CD8-positive, alpha-beta memory T cell (primary cell): ENCODE data around the gene OSBP2. TPM values are rescaled to one million over a fixed set of nuclear protein-coding genes. Genes with fewer than 3 reads are reported as not detected.

Source experiments
- CTCF ChIA-PET: fragments of 350-600 bp; sonication (Branson Sonifier 250); formaldehyde crosslinking; loops from one replicate; lab custom pipeline; 2021; ENCODE audit warnings: antibody characterized with exemption; lab: Charles Lee
- POLR2A ChIA-PET: fragments of 350-600 bp; sonication (Branson Sonifier 250); formaldehyde crosslinking; loops from one replicate; lab custom pipeline; 2021; ENCODE audit warnings: antibody characterized with exemption; lab: Charles Lee
- DNase-seq, 5 donors: peaks; one replicate each; pipeline versions ENCODE4 v3.0.0 to v3.0.0-alpha.2; 2020 to 2022; ENCODE audit warnings: mixed read lengths in 1 of 5
- H3K27ac ChIP-seq: one replicate; pipeline ENCODE4 v1.7.0; 2013; ENCODE audit warnings: low read depth, mild to moderate bottlenecking, low read length, moderate library complexity
- H3K27me3 ChIP-seq: 2 replicates; pipeline ENCODE4 v1.7.0; 2013; ENCODE audit warnings: low read length, mild to moderate bottlenecking; ENCODE audit not compliant: insufficient read depth, poor library complexity, severe bottlenecking
- H3K36me3 ChIP-seq: 2 replicates; pipeline ENCODE4 v1.7.0; 2013; ENCODE audit warnings: mild to moderate bottlenecking, low read length, moderate library complexity; ENCODE audit not compliant: insufficient read depth
- H3K4me1 ChIP-seq: 2 replicates; pipeline ENCODE4 v1.7.0; 2013; ENCODE audit warnings: mild to moderate bottlenecking, low read length, moderate library complexity; ENCODE audit not compliant: insufficient read depth
- H3K4me3 ChIP-seq: 2 replicates; pipeline ENCODE4 v1.7.0; 2013; ENCODE audit warnings: mild to moderate bottlenecking, low read length
- H3K9me3 ChIP-seq: 2 replicates; pipeline ENCODE4 v1.7.0; 2013; ENCODE audit warnings: mild to moderate bottlenecking, low read length
- H3K27ac Mint-ChIP-seq, 8 donors: one replicate each; pipeline ENCODE4 v1.8.0; 2020 to 2021; ENCODE audit warnings: mixed read lengths in 8 of 8, mild to moderate bottlenecking in 6 of 8, inconsistent platforms in 3 of 8, moderate library complexity in 3 of 8
- H3K27me3 Mint-ChIP-seq, 2 donors: one replicate each; pipeline ENCODE4 v1.8.0; 2020 to 2021; ENCODE audit warnings: mixed read lengths in 2 of 2, mild to moderate bottlenecking in 1 of 2, moderate library complexity in 1 of 2
- H3K36me3 Mint-ChIP-seq, 3 donors: one replicate each; pipeline ENCODE4 v1.8.0; 2020 to 2021; ENCODE audit warnings: mixed read lengths in 3 of 3, inconsistent platforms in 1 of 3, mild to moderate bottlenecking in 1 of 3
- H3K4me1 Mint-ChIP-seq, 3 donors: one replicate each; pipeline ENCODE4 v1.8.0; 2020 to 2021; ENCODE audit warnings: mixed read lengths in 3 of 3, inconsistent platforms in 1 of 3, mild to moderate bottlenecking in 1 of 3
- H3K4me3 Mint-ChIP-seq, 7 donors: one replicate each; pipeline ENCODE4 v1.8.0; 2020 to 2021; ENCODE audit warnings: mixed read lengths in 7 of 7, mild to moderate bottlenecking in 6 of 7, moderate library complexity in 4 of 7, inconsistent platforms in 2 of 7
- H3K9me3 Mint-ChIP-seq, 5 donors: one replicate each; pipeline ENCODE4 v1.8.0; 2020 to 2022; ENCODE audit warnings: mixed read lengths in 5 of 5, mild to moderate bottlenecking in 3 of 5, moderate library complexity in 2 of 5, inconsistent platforms in 1 of 5
- polyA plus RNA-seq: library from polyadenylated mRNA; unstranded; fragments of 300-500 nt; fragmentation: Illumina TruSeq; gene quantifications from one replicate; pipeline ENCODE4 v1.2.3, GENCODE V29; 2021
- total RNA-seq, 2 experiments: library from RNA; stranded (reverse); gene quantifications; one replicate each; pipeline ENCODE4 v1.2.3, GENCODE V29; 2021

OSBP2 gene
- total and polyA plus RNA-seq, 3 experiments from 2014 or later: 0.66 to 0.74 (median 0.74) TPM

DNA sequence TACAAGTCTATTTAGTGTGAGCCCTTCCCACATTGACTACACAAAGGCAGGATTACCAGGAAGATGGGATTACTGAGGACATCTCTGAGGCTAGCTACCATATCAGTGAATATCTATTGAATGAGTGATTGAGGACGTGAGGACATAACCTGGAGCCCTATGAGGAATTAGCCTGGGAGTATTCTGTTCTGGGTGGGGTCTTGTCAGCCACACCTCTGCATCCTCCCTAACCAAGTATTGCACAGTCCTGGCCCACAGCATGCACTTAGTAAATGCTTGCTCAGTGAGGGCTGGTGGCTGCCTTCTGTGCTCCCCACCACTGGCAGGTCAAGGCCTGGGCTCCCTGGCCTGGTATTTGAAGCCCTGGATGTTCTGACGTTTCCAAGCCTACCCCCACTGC, 41.8 kb upstream of the OSBP2 start:
- ChIA-PET CTCF (no interaction called here), POLR2A (no interaction called here)
- Histone ChIP-seq H3K27ac (no peak overlapping the region), H3K4me1 (no peaks in the 10 kb centered on the region), H3K4me3 (no peak overlapping the region), H3K27me3 (no peaks in the 10 kb centered on the region), H3K9me3 (no peaks in the 10 kb centered on the region), H3K36me3 (no peaks in the 10 kb centered on the region)
- no peak for DNase-seq
- Mint-ChIP-seq H3K4me3 (no peak overlapping the region), H3K9me3 (no peaks in the 10 kb centered on the region), H3K27me3 (no peaks in the 10 kb centered on the region), H3K36me3 (peaks cover 0 to 12% (median 4%) of the 10 kb centered on the region in 3 donors), H3K4me1 (peaks cover 4 to 22% (median 10%) of the 10 kb centered on the region in 3 donors), H3K27ac (peak overlapping the region in 2 of 8 donors; percentile 3 to 69)

DNA sequence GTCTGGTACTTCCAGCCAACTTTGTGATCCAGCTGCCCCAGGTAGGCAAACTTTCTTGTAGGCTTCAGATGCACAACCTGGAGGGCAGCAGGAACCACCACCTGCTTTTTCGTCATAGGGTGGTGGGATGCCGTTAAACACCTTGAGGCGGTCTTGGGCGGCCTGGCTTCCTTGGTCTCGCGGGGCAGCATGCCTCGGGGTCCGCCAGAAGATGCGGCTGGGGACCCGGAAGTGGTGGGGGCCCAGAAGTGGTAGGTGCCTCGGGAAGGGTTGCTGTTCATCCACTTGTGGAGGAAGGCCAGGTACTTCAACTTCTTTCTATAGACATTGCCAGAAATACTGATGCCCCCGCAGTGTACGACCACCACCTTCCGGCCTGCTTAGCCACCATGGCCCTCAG, 40.3 kb upstream of the OSBP2 start:
- ChIA-PET CTCF (no interaction called here), POLR2A (no interaction called here)

DNA sequence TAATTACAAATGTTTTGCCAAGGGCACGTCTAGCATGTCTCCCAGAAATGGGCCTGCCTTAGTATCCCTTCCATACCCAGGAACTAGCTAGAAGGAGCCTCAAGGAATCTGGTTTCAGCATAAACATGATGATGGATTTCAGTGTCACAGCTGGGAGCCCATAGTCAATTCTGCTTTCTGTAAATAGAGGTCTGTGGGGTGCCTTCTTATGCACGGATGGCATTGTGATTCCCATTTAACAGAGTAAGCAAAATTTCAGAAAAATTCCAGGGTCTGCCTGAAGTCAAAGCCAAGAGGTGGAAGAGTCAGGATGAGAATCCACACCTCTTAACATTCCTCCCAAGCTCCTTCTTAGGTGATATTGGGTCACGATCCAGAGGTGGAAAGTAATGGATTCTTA, 39.1 kb upstream of the OSBP2 start:
- Mint-ChIP-seq H3K4me1 (peaks cover 3 to 23% (median 4%) of the 10 kb centered on the region in 3 donors), H3K9me3 (no peaks in the 10 kb centered on the region), H3K4me3 (no peak overlapping the region), H3K36me3 (peaks cover 0 to 31% (median 10%) of the 10 kb centered on the region in 3 donors), H3K27me3 (no peaks in the 10 kb centered on the region), H3K27ac (no peak overlapping the region)
- H3K27me3 ChIP-seq: no peaks in the 10 kb centered on the region
- no peak overlapping the region for H3K27ac ChIP-seq
- CTCF ChIA-PET: interaction anchor here (0.9 kb wide), 1 partner anchor 21 kb away, joined by 4 read pairs; no protein-coding TSS in a partner anchor
- H3K4me3 ChIP-seq: no peak overlapping the region
- POLR2A ChIA-PET: interaction anchor here (0.6 kb wide), 1 partner anchor 12 kb away, joined by 4 read pairs; no protein-coding TSS in a partner anchor
- DNase-seq: no peak
- H3K4me1 ChIP-seq: no peaks in the 10 kb centered on the region
- no peaks in the 10 kb centered on the region for H3K36me3 ChIP-seq
- no peaks in the 10 kb centered on the region for H3K9me3 ChIP-seq

More for the DNA sequence above, 40.3 kb upstream of the OSBP2 start:
- DNase-seq: no peak
- Mint-ChIP-seq H3K27ac (peak overlapping the region in 1 of 8 donors; percentile 55), H3K4me1 (peaks cover 4 to 17% (median 5%) of the 10 kb centered on the region in 3 donors), H3K27me3 (no peaks in the 10 kb centered on the region), H3K4me3 (no peak overlapping the region), H3K36me3 (peaks cover 0 to 21% (median 4%) of the 10 kb centered on the region in 3 donors), H3K9me3 (no peaks in the 10 kb centered on the region)
- no peaks in the 10 kb centered on the region for H3K36me3 ChIP-seq
- no peaks in the 10 kb centered on the region for H3K9me3 ChIP-seq
- no peak overlapping the region for H3K27ac ChIP-seq
- H3K27me3 ChIP-seq: no peaks in the 10 kb centered on the region
- no peaks in the 10 kb centered on the region for H3K4me1 ChIP-seq
- no peak overlapping the region for H3K4me3 ChIP-seq

DNA sequence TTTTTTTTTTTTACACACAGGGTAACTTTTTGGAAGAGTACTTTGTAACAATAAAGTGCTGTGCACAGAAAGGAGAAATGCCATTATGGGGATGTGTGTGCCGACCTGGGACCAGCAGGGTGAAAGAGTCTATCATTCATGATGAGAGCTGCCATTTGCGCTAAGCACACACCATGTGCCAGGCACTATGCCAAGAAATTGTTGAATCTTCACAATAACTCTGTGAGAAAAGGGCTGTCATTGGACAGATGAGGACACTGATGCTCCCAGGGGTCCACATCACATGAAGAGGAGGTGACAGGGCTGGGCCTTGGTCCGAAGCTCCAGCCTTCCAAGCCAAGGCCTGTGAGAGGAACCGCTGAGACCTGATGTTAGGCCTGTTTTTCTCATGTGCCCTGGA, 32.6 kb upstream of the OSBP2 start:
- Mint-ChIP-seq H3K4me1 (peaks cover 20 to 48% (median 30%) of the 10 kb centered on the region in 3 donors), H3K36me3 (peaks cover 0 to 61% (median 22%) of the 10 kb centered on the region in 3 donors), H3K27me3 (no peaks in the 10 kb centered on the region), H3K9me3 (no peaks in the 10 kb centered on the region), H3K4me3 (no peak overlapping the region), H3K27ac (peak overlapping the region in 1 of 8 donors; percentile 65)
- Histone ChIP-seq H3K27ac (no peak overlapping the region), H3K4me3 (no peak overlapping the region), H3K36me3 (no peaks in the 10 kb centered on the region), H3K27me3 (no peaks in the 10 kb centered on the region), H3K4me1 (peaks cover 12% of the 10 kb centered on the region), H3K9me3 (no peaks in the 10 kb centered on the region)
- POLR2A ChIA-PET: no interaction called here
- no peak for DNase-seq
- CTCF ChIA-PET: interaction anchor here (3.0 kb wide), 1 partner anchor 27 kb away, joined by 10 read pairs; the partner anchor contains the start of gene SLC35E4

DNA sequence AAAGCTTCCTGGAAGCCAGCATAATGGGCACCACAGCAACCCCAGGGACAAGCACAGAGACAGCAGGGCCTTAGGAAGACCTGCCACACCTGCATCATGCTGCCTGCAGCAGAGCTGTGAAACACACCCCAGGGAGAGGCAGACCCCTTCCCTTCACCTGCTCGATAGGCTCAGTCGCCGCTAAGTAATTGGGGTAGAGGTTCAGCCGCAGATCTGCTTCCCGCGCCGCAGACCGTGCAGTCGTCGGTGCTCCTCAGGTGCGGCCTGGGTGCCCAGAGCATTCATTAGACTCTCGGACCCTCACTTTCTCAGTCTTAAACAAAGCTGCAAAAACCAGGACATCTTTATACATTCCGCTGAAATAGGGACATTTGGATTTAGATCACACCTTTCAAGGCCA, 29.9 kb upstream of the OSBP2 start:
- Histone ChIP-seq H3K27me3 (no peaks in the 10 kb centered on the region), H3K27ac (no peak overlapping the region), H3K4me3 (no peak overlapping the region), H3K9me3 (no peaks in the 10 kb centered on the region), H3K36me3 (no peaks in the 10 kb centered on the region), H3K4me1 (peaks cover 20% of the 10 kb centered on the region)
- Mint-ChIP-seq H3K27ac (peak overlapping the region in 1 of 8 donors; percentile 42), H3K27me3 (no peaks in the 10 kb centered on the region), H3K4me3 (peak overlapping the region in 1 of 7 donors; percentile 52), H3K9me3 (no peaks in the 10 kb centered on the region), H3K4me1 (peaks cover 25 to 53% (median 41%) of the 10 kb centered on the region in 3 donors), H3K36me3 (peaks cover 0 to 56% (median 22%) of the 10 kb centered on the region in 3 donors)
- CTCF ChIA-PET: interaction anchor here (0.9 kb wide), 1 partner anchor 30 kb away, joined by 3 read pairs; no protein-coding TSS in a partner anchor
- no peak for DNase-seq
- POLR2A ChIA-PET: no interaction called here

DNA sequence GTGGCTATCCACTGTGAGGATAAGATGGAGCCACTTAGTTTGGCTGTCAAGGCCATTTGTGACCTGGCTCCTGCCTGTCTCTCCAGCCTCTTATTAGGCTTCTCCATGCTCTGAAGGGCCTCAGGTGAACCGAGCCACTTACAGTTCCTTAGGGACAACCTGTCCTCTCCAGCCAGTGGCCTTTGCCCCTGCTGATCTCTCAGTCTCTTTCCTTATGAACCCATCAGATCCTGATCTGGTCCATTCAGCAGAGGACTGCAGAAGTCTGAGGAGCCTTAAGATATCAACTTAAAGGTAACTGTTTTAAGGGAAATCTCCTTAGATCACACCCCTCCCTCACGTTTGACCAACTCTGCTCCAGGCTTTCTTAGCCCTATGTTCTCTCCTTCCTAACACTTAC, 29.4 kb upstream of the OSBP2 start:
- POLR2A ChIA-PET: no interaction called here
- DNase-seq: no peak
- Histone ChIP-seq H3K27me3 (no peaks in the 10 kb centered on the region), H3K4me1 (peaks cover 20% of the 10 kb centered on the region), H3K9me3 (no peaks in the 10 kb centered on the region), H3K36me3 (no peaks in the 10 kb centered on the region), H3K27ac (no peak overlapping the region), H3K4me3 (no peak overlapping the region)
- Mint-ChIP-seq H3K4me3 (peak overlapping the region in 3 of 7 donors; percentile 0 to 96 (median 18)), H3K27me3 (no peaks in the 10 kb centered on the region), H3K9me3 (no peaks in the 10 kb centered on the region), H3K27ac (peak overlapping the region in 1 of 8 donors; percentile 10), H3K4me1 (peaks cover 25 to 49% (median 41%) of the 10 kb centered on the region in 3 donors), H3K36me3 (peaks cover 0 to 52% (median 19%) of the 10 kb centered on the region in 3 donors)
- CTCF ChIA-PET: no interaction called here

DNA sequence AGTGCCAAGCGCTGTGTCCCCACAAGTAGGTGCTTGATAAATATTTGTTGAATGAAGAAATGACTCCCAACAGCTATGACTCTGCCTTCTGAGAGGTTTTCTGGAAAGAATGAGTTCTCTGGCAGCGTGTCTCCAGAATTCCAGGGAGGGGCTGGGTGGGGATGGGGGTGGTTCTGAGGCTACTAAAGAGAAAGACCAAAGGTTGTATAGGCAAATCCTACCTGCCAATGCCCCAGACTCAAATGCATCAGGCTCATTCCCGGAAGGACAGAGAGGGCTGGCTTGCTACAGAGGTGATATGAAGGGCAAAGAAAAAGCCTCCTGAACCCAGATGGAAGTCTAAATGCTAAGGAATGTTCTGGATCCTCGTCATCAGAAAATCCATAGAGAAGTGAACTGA, 28.9 kb upstream of the OSBP2 start:
- Mint-ChIP-seq H3K36me3 (peaks cover 0 to 48% (median 16%) of the 10 kb centered on the region in 3 donors), H3K4me1 (peaks cover 23 to 47% (median 38%) of the 10 kb centered on the region in 3 donors), H3K4me3 (peak overlapping the region; percentile 18 to 96 (median 89)), H3K9me3 (no peaks in the 10 kb centered on the region), H3K27me3 (no peaks in the 10 kb centered on the region), H3K27ac (peak overlapping the region in 5 of 8 donors; percentile 32 to 89 (median 40))
- Histone ChIP-seq H3K27ac (no peak overlapping the region), H3K36me3 (no peaks in the 10 kb centered on the region), H3K4me1 (peaks cover 20% of the 10 kb centered on the region), H3K27me3 (no peaks in the 10 kb centered on the region), H3K9me3 (no peaks in the 10 kb centered on the region), H3K4me3 (no peak overlapping the region)
- ChIA-PET POLR2A (no interaction called here), CTCF (no interaction called here)
- no peak for DNase-seq

DNA sequence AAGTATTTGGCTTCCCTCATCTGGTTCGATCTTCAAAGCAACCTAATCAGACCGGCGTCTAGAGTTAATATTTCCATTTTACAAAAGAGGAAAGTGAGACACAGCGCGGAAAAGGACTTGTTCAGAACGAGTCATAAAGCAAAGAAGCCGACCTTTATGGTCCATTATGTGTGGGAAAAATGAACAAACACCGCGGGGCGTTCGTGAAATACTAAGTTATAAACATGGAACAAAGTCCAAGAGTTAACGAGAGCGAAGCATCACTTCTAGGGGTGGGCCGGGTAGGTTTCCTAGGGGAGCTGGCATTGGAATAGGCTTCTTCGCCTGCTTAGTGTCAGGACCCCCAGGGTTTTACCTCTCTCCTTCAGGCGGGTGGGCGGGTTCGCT, 27.6 kb upstream of the OSBP2 start:
- no peak for DNase-seq
- Histone ChIP-seq H3K4me1 (peaks cover 20% of the 10 kb centered on the region), H3K9me3 (no peaks in the 10 kb centered on the region), H3K4me3 (peak overlapping the region; percentile 96), H3K36me3 (no peaks in the 10 kb centered on the region), H3K27me3 (no peaks in the 10 kb centered on the region), H3K27ac (peak overlapping the region; percentile 84)
- Mint-ChIP-seq H3K9me3 (no peaks in the 10 kb centered on the region), H3K36me3 (peaks cover 0 to 38% (median 14%) of the 10 kb centered on the region in 3 donors), H3K4me1 (peaks cover 23 to 42% (median 38%) of the 10 kb centered on the region in 3 donors), H3K27me3 (no peaks in the 10 kb centered on the region), H3K4me3 (peak overlapping the region; percentile 89 to 98 (median 95)), H3K27ac (peak overlapping the region; percentile 52 to 97 (median 94))
- ChIA-PET CTCF (interaction anchor here (1.0 to 2.0 kb wide), 2 partner anchors 31 to 416 kb away, joined by 3 to 14 read pairs; partner anchors contain the start of gene SLC35E4), POLR2A (interaction anchor here (0.7 to 1.6 kb wide), 3 partner anchors 31 to 302 kb away, joined by 4 read pairs; partner anchors contain the start of genes MORC2, SLC35E4 and TUG1)
